GM19468 (cell line): ENCODE results near the gene PCLAF.
A peak's percentile ranks its signal among the peaks of the same experiment; 100 is the strongest.
"Not testable (repeated sequence)": the region's sequence is repeated elsewhere in the genome, so short reads cannot be mapped to it uniquely, and the experiment has no call there.

Experiments used
- ATAC-seq: cut with Tn5 transposase; IDR thresholded peaks from one replicate; pipeline ENCODE4 v1.9.1; 2021; ENCODE audit warnings: mild to moderate bottlenecking, moderate library complexity, moderate number of reproducible peaks; ENCODE audit not compliant: unreplicated experiment; ENCODE audit errors: extremely low read depth

Gene PCLAF

GRCh38 chr15:64381000-64381751 is at the start of gene PCLAF:
Gene PCLAF (minus strand): TSS chr15:64381441. CDS start chr15:64381371, 70 bp downstream.
- peak; percentile 88 for ATAC-seq

- ATAC-seq: no peak
These were observed 48.9 kb upstream of the PCLAF start for GRCh38 chr15:64430000-64430735.

- no peak for ATAC-seq
These were observed 48.2 kb upstream of the PCLAF start for GRCh38 chr15:64429448-64429847.

GRCh38 chr15:64426845-64427465 is 45.7 kb upstream of the PCLAF start:
- ATAC-seq: no peak

- no peak for ATAC-seq
These were observed 44.0 kb upstream of the PCLAF start for GRCh38 chr15:64425221-64425620.

- ATAC-seq: peak; percentile 14
These were observed 42.7 kb upstream of the PCLAF start for GRCh38 chr15:64423970-64424369.

- ATAC-seq: no peak
These were observed 41.5 kb upstream of the PCLAF start for GRCh38 chr15:64422697-64423096.

GRCh38 chr15:64412216-64412615 is 31.0 kb upstream of the PCLAF start:
- ATAC-seq: no peak

- ATAC-seq: no peak
These were observed 19.3 kb upstream of the PCLAF start for GRCh38 chr15:64400583-64400982.

GRCh38 chr15:64398575-64398974 is 17.3 kb upstream of the PCLAF start:
- no peak for ATAC-seq

GRCh38 chr15:64396789-64397188 is 15.5 kb upstream of the PCLAF start:
- no peak for ATAC-seq

- ATAC-seq: not testable (repeated sequence)
These were observed 11.2 kb upstream of the PCLAF start for GRCh38 chr15:64392471-64392870.

GRCh38 chr15:64389036-64389435 is 7.8 kb upstream of the PCLAF start:
- ATAC-seq: no peak

- peak; percentile 90 for ATAC-seq
These were observed 6.4 kb upstream of the PCLAF start, which contains the start of gene TRIP4 for GRCh38 chr15:64387562-64388168. Gene TRIP4 (plus strand): TSS chr15:64387836. CDS start chr15:64387864, 28 bp downstream.

GRCh38 chr15:64386291-64386690 is 5.0 kb upstream of the PCLAF start:
- no peak for ATAC-seq

- ATAC-seq: no peak
These were observed 2.5 kb upstream of the PCLAF start for GRCh38 chr15:64383760-64384159.

GRCh38 chr15:64380130-64380870 is 941 bp downstream of the PCLAF start:
- ATAC-seq: not testable (repeated sequence)

GRCh38 chr15:64379216-64379960 is 1.9 kb downstream of the PCLAF start:
- ATAC-seq: no peak

GRCh38 chr15:64373360-64373759 is 7.9 kb downstream of the PCLAF start:
- no peak for ATAC-seq
